Loucy (cell line): Measurements from ENCODE around the gene STARD13.

Experiments
- EZH2phosphoT487 ChIP-seq: fragments of 200-600 bp; IDR thresholded peaks from 2 replicates; pipeline ENCODE4 v1.6.1; 2018; ENCODE audit warnings: antibody characterized with exemption, mild to moderate bottlenecking, moderate library complexity, borderline replicate concordance
- TF ChIP-seq, protein P1 (sequence below): fragments of 200-600 bp; sonication (generic); conservative IDR thresholded peaks from 2 replicates; pipeline ENCODE4 v1.5.1; 2014; ENCODE audit warnings: mild to moderate bottlenecking, antibody characterized with exemption, low read length

DNA sequence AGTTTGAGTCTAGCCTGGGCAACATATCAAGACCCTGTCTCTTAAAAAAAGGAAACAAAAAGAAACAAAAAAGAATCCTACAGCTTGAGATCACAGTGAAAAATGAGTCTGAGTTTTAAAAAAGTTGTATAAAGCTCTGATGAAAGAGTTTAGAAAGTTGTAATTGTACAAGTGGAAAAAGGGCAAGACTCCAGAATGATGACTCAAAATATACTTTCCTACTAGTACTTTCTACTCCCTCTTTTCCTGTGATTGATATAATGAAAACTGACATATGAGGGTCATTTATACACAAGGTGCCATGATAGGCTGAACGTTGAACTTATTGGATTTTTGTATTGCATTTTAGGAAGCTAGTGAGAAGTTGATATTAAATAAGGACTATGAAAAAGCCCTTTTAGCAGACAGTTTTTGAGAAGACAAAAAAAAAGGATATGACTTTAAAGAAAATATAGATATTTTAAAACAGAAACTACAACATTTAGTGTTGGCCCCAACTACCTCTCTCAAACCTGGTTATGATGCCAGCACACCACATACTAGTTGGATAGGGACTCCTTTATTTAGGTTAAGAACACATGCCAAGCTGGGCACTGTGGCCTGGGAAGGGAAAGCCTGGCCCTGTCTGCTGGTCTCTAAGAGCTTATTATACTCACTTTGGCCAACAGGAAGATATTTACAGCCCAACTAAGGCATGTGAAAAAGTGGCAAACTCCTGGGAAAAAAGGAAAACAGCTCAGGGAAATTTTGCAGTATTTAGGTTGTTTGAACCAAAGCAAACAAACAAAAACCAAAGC, 152.7 kb downstream of the STARD13 start:
- TF ChIP-seq, protein P1, sequence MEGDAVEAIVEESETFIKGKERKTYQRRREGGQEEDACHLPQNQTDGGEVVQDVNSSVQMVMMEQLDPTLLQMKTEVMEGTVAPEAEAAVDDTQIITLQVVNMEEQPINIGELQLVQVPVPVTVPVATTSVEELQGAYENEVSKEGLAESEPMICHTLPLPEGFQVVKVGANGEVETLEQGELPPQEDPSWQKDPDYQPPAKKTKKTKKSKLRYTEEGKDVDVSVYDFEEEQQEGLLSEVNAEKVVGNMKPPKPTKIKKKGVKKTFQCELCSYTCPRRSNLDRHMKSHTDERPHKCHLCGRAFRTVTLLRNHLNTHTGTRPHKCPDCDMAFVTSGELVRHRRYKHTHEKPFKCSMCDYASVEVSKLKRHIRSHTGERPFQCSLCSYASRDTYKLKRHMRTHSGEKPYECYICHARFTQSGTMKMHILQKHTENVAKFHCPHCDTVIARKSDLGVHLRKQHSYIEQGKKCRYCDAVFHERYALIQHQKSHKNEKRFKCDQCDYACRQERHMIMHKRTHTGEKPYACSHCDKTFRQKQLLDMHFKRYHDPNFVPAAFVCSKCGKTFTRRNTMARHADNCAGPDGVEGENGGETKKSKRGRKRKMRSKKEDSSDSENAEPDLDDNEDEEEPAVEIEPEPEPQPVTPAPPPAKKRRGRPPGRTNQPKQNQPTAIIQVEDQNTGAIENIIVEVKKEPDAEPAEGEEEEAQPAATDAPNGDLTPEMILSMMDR, result no peak
- TF ChIP-seq EZH2phosphoT487, result no peak
